SK-N-SH treated with all-trans-retinoic acid at 6 μM for 48 hours (cell line): ENCODE results near the gene UPK2.

Experiments used
- ATAC-seq: fragments of 200-7000 bp; cut with Tn5 transposase; 3 replicates; pipeline ENCODE4 v1.9.1; 2020; ENCODE audit warnings: mild to moderate bottlenecking, moderate library complexity
- BACH2 ChIP-seq: fragments of 250-450 bp; sonication (Bioruptor Pico); IDR thresholded peaks from 2 replicates; pipeline ENCODE4 v1.9.0; 2021; ENCODE audit warnings: mild to moderate bottlenecking, borderline replicate concordance
- CREB5 ChIP-seq: fragments of 250-450 bp; sonication (Bioruptor Pico); IDR thresholded peaks from 2 replicates; pipeline ENCODE4 v1.5.1; 2020; ENCODE audit warnings: low read depth, mild to moderate bottlenecking, moderate library complexity
- CSDC2 ChIP-seq: fragments of 250-450 bp; sonication (Bioruptor Pico); IDR thresholded peaks from 2 replicates; pipeline ENCODE4 v1.5.0; 2020; ENCODE audit warnings: mild to moderate bottlenecking, moderate library complexity
- CSRNP3 ChIP-seq: fragments of 250-450 bp; sonication (Bioruptor Pico); IDR thresholded peaks from 2 replicates; pipeline ENCODE4 v1.5.1; 2021; ENCODE audit warnings: mild to moderate bottlenecking, moderate library complexity
- ESRRG ChIP-seq: fragments of 250-450 bp; sonication (Bioruptor Pico); IDR thresholded peaks from 2 replicates; pipeline ENCODE4 v1.6.1; 2021; ENCODE audit warnings: mild to moderate bottlenecking
- GLIS3 ChIP-seq: fragments of 250-450 bp; sonication (Bioruptor Pico); IDR thresholded peaks from 2 replicates; pipeline ENCODE4 v1.5.0; 2020; ENCODE audit warnings: mild to moderate bottlenecking, moderate library complexity
- ISL1 ChIP-seq: fragments of 250-450 bp; sonication (Bioruptor Pico); IDR thresholded peaks from 2 replicates; pipeline ENCODE4 v2.1.2; 2022; ENCODE audit warnings: mild to moderate bottlenecking, moderate library complexity
- OSR1 ChIP-seq: fragments of 250-450 bp; sonication (Bioruptor Pico); IDR thresholded peaks from 2 replicates; pipeline ENCODE4 v1.8.0; 2022; ENCODE audit warnings: moderate library complexity, mild to moderate bottlenecking, inconsistent platforms
- POU6F1 ChIP-seq: fragments of 250-450 bp; sonication (Bioruptor Pico); IDR thresholded peaks from 2 replicates; pipeline ENCODE4 v1.8.0; 2021; ENCODE audit warnings: low read depth, mild to moderate bottlenecking, moderate library complexity, borderline replicate concordance
- PPARA ChIP-seq: fragments of 250-450 bp; sonication (Bioruptor Pico); IDR thresholded peaks from 2 replicates; pipeline ENCODE4 v1.5.0; 2020; ENCODE audit warnings: mild to moderate bottlenecking, borderline replicate concordance
- RARB ChIP-seq: fragments of 250-450 bp; sonication (Bioruptor Pico); IDR thresholded peaks from 2 replicates; pipeline ENCODE4 v1.8.0; 2021; ENCODE audit warnings: mild to moderate bottlenecking, moderate library complexity
- SNAI2 ChIP-seq: fragments of 250-450 bp; sonication (Bioruptor Pico); IDR thresholded peaks from 2 replicates; pipeline ENCODE4 v1.5.0; 2020; ENCODE audit warnings: mild to moderate bottlenecking, moderate library complexity
- TCF4 ChIP-seq: fragments of 250-450 bp; sonication (Bioruptor Pico); IDR thresholded peaks from 2 replicates; pipeline ENCODE4 v1.8.0; 2021; ENCODE audit warnings: mild to moderate bottlenecking, moderate library complexity, borderline replicate concordance
- TOX ChIP-seq: fragments of 250-450 bp; sonication (Bioruptor Pico); IDR thresholded peaks from 2 replicates; pipeline ENCODE4 v1.8.0; 2021; ENCODE audit warnings: mild to moderate bottlenecking, moderate library complexity, borderline replicate concordance
- TSHZ2 ChIP-seq: fragments of 250-450 bp; sonication (Bioruptor Pico); IDR thresholded peaks from 2 replicates; pipeline ENCODE4 v1.5.0; 2020; ENCODE audit warnings: mild to moderate bottlenecking, moderate library complexity
- ZC3H10 ChIP-seq: fragments of 250-450 bp; sonication (Bioruptor Pico); IDR thresholded peaks from 2 replicates; pipeline ENCODE4 v1.5.1; 2021; ENCODE audit warnings: mild to moderate bottlenecking, moderate library complexity
- ZFP3 ChIP-seq: fragments of 250-450 bp; sonication (Bioruptor Pico); IDR thresholded peaks from 2 replicates; pipeline ENCODE4 v1.5.0; 2020; ENCODE audit warnings: mild to moderate bottlenecking, moderate library complexity
- ZFP30 ChIP-seq: fragments of 450-650 bp; formaldehyde crosslinking; IDR thresholded peaks from 2 replicates; pipeline ENCODE4 v1.5.0; 2022; ENCODE audit warnings: mild to moderate bottlenecking, moderate library complexity
- ZNF70 ChIP-seq: fragments of 450-650 bp; formaldehyde crosslinking; IDR thresholded peaks from 2 replicates; pipeline ENCODE4 v1.5.0; 2020; ENCODE audit warnings: mild to moderate bottlenecking, moderate library complexity
- ZNF8 ChIP-seq: fragments of 450-650 bp; formaldehyde crosslinking; IDR thresholded peaks from 2 replicates; pipeline ENCODE4 v1.5.0; 2020; ENCODE audit warnings: mild to moderate bottlenecking, moderate library complexity
- TF ChIP-seq, protein P1 (sequence below): fragments of 250-450 bp; sonication (Bioruptor Pico); IDR thresholded peaks from 2 replicates; pipeline ENCODE4 v1.8.0; 2020; ENCODE audit warnings: mild to moderate bottlenecking, moderate library complexity, borderline replicate concordance

Gene UPK2

DNA sequence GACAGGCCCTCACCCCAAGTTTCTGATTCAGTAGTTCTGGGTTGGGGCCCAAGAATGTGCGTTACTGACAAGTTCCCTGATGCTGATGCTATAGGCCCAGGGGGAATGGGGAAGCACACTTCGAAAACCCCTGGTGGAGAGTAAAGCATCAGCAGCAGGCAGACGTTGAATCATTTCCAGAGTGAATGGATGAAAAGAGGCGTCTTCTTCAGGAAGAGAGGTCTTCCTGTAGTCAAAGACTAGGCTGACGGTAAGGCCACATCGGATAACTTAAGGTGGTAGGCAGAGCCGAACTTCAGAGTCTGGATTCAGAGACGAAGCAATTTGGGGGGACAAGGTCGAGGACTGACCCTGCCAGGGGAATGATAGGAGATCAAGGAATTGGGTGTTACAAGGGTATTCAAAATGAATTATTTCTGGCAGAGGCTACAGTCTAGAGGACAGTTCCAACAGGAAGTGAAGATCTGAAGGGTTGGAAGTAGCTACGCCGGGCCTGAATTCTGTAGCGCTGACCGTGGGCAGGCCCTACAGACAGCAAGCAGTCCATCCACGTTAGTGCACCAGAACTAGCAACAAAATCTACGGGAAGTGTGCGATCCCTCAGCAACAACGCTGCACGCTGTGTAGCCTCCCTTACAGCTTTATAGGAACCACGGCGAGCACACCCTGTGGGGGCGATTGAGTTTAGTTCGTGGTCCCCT lies 41.0 kb downstream of the UPK2 start:
- TF ChIP-seq OSR1 (CRISPR knock-in tag) (no peak), GLIS3 (CRISPR knock-in tag) (no peak), BACH2 (CRISPR knock-in tag) (no peak), PPARA (CRISPR knock-in tag) (no peak), TSHZ2 (CRISPR knock-in tag) (no peak), SNAI2 (no peak), CSDC2 (CRISPR knock-in tag) (no peak), POU6F1 (CRISPR knock-in tag) (no peak), ZC3H10 (CRISPR knock-in tag) (no peak), ZFP3 (no peak), ZNF70 (CRISPR knock-in tag) (no peak), ZNF8 (no peak), TCF4 (CRISPR knock-in tag) (no peak), ESRRG (CRISPR knock-in tag) (no peak), CREB5 (no peak), RARB (CRISPR knock-in tag) (no peak), CSRNP3 (no peak)
- TF ChIP-seq, protein P1, sequence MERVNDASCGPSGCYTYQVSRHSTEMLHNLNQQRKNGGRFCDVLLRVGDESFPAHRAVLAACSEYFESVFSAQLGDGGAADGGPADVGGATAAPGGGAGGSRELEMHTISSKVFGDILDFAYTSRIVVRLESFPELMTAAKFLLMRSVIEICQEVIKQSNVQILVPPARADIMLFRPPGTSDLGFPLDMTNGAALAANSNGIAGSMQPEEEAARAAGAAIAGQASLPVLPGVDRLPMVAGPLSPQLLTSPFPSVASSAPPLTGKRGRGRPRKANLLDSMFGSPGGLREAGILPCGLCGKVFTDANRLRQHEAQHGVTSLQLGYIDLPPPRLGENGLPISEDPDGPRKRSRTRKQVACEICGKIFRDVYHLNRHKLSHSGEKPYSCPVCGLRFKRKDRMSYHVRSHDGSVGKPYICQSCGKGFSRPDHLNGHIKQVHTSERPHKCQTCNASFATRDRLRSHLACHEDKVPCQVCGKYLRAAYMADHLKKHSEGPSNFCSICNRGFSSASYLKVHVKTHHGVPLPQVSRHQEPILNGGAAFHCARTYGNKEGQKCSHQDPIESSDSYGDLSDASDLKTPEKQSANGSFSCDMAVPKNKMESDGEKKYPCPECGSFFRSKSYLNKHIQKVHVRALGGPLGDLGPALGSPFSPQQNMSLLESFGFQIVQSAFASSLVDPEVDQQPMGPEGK (CRISPR knock-in tag) = no peak
- ATAC-seq = peak; percentile 13

DNA sequence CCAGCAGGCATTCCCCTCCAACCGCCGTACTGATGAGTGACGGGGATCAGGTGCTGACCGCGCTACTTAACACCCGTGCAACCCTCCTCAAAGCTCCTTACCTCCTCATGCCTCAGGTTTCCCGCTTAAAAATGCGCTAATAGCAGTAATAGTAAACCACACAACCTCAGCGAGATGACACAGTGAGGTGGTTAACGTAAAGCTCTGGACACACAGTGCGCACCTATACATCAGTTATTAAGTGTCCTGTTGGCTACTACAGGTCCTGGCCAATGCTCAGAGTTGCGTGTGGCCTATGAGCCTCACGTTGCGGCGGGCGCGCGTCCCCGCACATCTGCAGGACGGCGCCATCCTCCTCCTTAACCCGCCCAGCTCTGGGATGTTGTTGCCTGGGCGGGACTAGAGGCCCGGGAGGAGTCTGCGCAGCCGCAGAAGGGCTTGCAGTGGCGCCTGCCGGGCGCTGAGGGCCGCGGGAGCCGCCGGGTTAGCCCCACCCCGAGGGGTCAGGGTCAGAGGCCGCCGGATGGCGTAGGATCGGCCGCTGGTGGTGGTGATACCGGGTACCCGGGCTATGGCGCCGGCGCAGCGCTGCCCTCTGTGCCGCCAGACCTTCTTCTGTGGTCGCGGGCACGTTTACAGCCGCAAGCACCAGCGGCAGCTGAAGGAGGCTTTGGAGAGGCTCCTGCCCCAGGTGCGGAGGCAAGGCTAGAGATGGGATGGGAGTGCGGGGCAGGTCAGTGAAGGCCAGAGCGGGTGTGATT lies 41.7 kb downstream of the UPK2 start, which contains the start of gene CENATAC:
Gene CENATAC, plus strand, starts transcription at position 512 of the 761 bp plus-strand sequence. Its CDS starts 60 bp downstream, at position 572.
- peak; percentile 96 for ATAC-seq
- TF ChIP-seq SNAI2 (no peak), PPARA (CRISPR knock-in tag) (no peak), BACH2 (CRISPR knock-in tag) (no peak), ISL1 (CRISPR knock-in tag) (no peak), TSHZ2 (CRISPR knock-in tag) (no peak), ZNF8 (no peak), TCF4 (CRISPR knock-in tag) (no peak), ZFP3 (no peak), ESRRG (CRISPR knock-in tag) (no peak), TOX (no peak), CSRNP3 (no peak), ZFP30 (CRISPR knock-in tag) (no peak), CREB5 (no peak)
